ENCODE measurements around the gene FXYD5. TPM values are rescaled to one million over a fixed set of nuclear protein-coding genes. Genes with fewer than 3 reads are reported as not detected.
A peak's percentile ranks its signal among the peaks of the same experiment; 100 is the strongest.

FXYD5 gene
- total RNA-seq, 4 donors from 2014 or later, result 6.0 to 67.7 (median 22.2) TPM

DNA sequence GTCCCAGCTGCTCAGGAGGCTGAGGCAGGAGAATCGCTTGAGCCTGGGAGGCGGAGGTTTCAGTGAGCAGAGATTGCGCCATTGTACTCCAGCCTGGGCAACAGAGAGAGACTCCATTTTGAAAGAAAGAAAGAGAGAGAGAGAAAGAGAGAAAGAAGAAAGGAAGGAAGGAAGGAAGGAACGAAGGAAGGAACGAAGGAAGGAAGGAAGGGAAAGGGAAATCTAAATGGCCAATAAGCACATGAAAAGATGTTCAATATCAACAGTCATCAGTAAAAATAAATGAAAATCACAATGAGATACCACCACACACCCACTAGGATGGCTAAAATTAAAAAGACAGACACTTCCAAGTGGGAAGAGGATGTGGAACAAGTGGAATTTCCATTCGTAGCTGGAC, 19.7 kb downstream of the FXYD5 start:
- H3K4me1 ChIP-seq, result no peaks in the 10 kb centered on the region
- H3K4me3 ChIP-seq, result no peak overlapping the region
- no peaks in the 10 kb centered on the region for H3K9me3 ChIP-seq
- H3K36me3 ChIP-seq, result no peaks in the 10 kb centered on the region
- TF ChIP-seq CTCF (IDR thresholded peaks at IDR 0.05), result no peak
- DNase-seq, result no peak
- no peaks in the 10 kb centered on the region for H3K27me3 ChIP-seq
- no peak overlapping the region for H3K27ac ChIP-seq

- no peak overlapping the region for H3K27ac ChIP-seq
- no peak overlapping the region for H3K4me3 ChIP-seq
- H3K4me1 ChIP-seq, result no peaks in the 10 kb centered on the region
- H3K36me3 ChIP-seq, result no peaks in the 10 kb centered on the region
- H3K27me3 ChIP-seq, result no peaks in the 10 kb centered on the region
- H3K9me3 ChIP-seq, result no peaks in the 10 kb centered on the region
- no peak for TF ChIP-seq CTCF (IDR thresholded peaks at IDR 0.05)
- no peak for TF ChIP-seq POLR2A (IDR thresholded peaks at IDR 0.05)
- DNase-seq, result no peak
Measured at GRCh38 chr19:35176181-35176570, 21.6 kb downstream of the FXYD5 start.

DNA sequence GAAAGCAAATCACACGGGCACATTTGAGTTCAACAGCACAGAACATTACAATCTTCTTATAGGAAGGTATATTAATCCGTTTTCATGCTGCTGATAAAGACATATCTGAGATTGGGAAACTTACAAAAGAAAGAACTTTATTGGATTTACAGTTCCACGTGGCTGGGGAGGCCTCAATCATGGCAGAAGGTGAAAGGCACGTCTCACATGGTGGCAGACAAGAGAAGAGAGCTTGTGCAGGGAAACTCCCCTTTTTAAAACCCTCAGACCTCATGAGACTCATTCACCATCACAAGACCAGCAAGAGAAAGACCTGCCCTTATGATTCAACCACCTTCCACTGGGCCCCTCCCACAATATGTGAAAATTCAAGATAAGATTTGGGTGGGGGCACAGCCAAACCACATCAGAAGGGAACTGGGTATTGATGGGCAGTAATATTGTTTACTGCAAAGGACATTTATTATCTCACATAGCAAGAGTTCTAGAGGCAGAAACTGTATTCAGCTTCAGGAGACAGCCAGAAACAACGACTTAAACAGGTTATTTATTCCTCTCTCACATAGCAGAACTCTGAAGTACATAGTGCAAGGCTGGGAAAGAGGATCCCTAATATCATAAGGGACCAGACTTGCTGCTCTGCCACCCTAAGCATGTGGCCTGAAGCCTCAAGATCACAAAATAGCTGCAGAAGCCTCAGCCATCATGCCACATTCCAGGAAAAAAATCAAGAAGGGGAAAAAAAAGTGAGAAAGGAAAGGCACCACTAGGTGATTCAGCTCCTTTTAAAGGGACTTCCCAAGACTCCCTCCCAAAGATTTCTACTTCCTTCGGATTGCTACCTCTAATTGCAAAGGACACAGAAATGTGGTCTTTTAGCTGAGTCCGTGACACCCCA, 23.1 kb downstream of the FXYD5 start:
- no peak overlapping the region for H3K4me3 ChIP-seq
- no peak overlapping the region for H3K27ac ChIP-seq
- H3K9me3 ChIP-seq, result no peaks in the 10 kb centered on the region
- no peaks in the 10 kb centered on the region for H3K27me3 ChIP-seq
- peak in 1 of 3 donors; percentile 9 for DNase-seq
- no peaks in the 10 kb centered on the region for H3K4me1 ChIP-seq
- H3K36me3 ChIP-seq, result no peaks in the 10 kb centered on the region
- TF ChIP-seq CTCF (IDR thresholded peaks at IDR 0.05) (no peak), POLR2A (IDR thresholded peaks at IDR 0.05) (no peak)

DNA sequence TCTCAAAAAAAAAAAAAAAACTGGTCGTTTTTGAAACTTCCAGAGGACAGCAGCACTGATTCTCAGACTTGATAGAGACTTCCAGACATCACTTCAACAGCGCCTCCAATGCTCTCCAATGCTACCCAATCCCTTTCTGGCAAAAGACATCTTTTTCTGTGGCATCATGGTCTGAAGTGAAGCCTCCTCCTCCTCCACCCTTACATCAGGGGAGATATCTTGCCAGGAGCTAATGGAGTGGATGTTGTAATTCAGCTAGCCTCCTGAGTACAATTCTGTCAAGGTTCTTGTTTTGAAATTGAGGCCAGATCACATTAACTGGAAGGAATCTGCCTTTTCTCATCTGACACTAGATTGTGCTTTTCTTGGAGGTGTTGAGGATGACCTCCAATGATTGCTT, 24.2 kb downstream of the FXYD5 start:
- TF ChIP-seq CTCF (IDR thresholded peaks at IDR 0.05) (no peak), POLR2A (IDR thresholded peaks at IDR 0.05) (no peak)
- H3K4me3 ChIP-seq, result no peak overlapping the region
- H3K9me3 ChIP-seq, result no peaks in the 10 kb centered on the region
- no peaks in the 10 kb centered on the region for H3K36me3 ChIP-seq
- H3K27me3 ChIP-seq, result no peaks in the 10 kb centered on the region
- no peaks in the 10 kb centered on the region for H3K4me1 ChIP-seq
- H3K27ac ChIP-seq, result no peak overlapping the region
- DNase-seq, result no peak

- no peak overlapping the region for H3K27ac ChIP-seq
- H3K27me3 ChIP-seq, result no peaks in the 10 kb centered on the region
- H3K9me3 ChIP-seq, result no peaks in the 10 kb centered on the region
- H3K4me3 ChIP-seq, result no peak overlapping the region
- no peak for TF ChIP-seq POLR2A (IDR thresholded peaks at IDR 0.05)
- no peak for TF ChIP-seq CTCF (IDR thresholded peaks at IDR 0.05)
- H3K36me3 ChIP-seq, result no peaks in the 10 kb centered on the region
- no peaks in the 10 kb centered on the region for H3K4me1 ChIP-seq
- DNase-seq, result no peak
Measured at GRCh38 chr19:35179830-35180229, 25.3 kb downstream of the FXYD5 start.

Measured in Peyer's patch (tissue), 4 donors.